ENCODE data around the gene DCAF7. TPM values are rescaled to one million over a fixed set of nuclear protein-coding genes. Genes with fewer than 3 reads are reported as not detected.

DCAF7 gene
- total and polyA plus RNA-seq, 4 donors: 13.2 to 24.0 (median 15.0) TPM

DNA sequence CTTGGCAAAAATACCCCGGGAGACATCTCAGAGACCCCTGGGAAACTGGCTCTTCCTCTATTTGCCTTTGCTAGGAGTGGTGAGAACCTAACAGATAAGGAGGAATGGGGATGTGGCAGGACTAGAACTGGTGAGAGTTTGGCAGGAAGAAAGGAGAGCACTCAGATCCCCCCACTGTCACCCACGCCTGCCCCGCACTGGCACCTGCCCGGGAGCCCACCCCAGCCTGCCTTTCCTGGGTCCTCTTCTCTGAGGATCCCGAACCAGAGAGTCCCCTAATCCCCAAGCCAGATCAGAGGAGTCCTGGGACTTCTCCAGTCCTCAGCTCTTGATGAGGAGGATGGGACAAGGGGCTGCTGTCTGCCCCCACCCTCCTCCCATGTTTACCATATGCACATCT lies 23.4 kb upstream of the DCAF7 start (continued):
- TF ChIP-seq CTCF (IDR thresholded peaks at IDR 0.05; ENCODE audit: low read depth, low read length, missing input control) (no peak), RAD21 (IDR thresholded peaks at IDR 0.05) (no peak), RXRA (IDR thresholded peaks at IDR 0.05) (no peak), FOXA2 (IDR thresholded peaks at IDR 0.05) (no peak), TAF1 (conservative IDR thresholded peaks at IDR 0.05) (no peak), YY1 (IDR thresholded peaks at IDR 0.05) (no peak), FOXA1 (IDR thresholded peaks at IDR 0.05) (no peak)
- TF ChIP-seq, protein P1, sequence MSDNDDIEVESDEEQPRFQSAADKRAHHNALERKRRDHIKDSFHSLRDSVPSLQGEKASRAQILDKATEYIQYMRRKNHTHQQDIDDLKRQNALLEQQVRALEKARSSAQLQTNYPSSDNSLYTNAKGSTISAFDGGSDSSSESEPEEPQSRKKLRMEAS (IDR thresholded peaks at IDR 0.05): no peak

DNA sequence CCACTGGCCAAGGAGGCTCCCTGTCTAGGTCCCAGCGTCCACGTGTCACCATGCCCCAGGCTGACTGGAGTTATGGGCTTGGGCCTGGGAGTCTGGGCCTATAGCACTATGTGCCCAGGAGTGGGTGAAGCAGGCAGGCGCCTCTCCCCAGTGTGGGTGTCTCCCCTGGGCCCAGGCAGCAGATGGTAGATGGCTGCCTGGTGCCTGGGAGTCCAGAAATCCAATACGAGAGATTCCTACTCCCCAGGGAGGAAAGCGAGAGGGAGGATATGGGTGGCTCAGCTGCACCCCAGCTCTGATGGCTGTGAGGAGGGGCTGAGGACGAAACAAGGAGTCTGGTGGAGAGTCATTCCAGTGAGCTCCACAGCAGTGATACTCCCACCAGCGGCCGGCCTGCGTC lies 22.1 kb upstream of the DCAF7 start:
- no peak overlapping the region for H3K9ac ChIP-seq (ENCODE audit: low read depth in 1 of 2, low read length in 2 of 2)
- H3K9me3 ChIP-seq (ENCODE audit: control insufficient read depth in 4 of 4, low read length in 3 of 4): no peaks in the 10 kb centered on the region
- no peak overlapping the region for H3K27ac ChIP-seq (ENCODE audit: low read depth in 1 of 2, low read length in 2 of 2)
- H3K4me3 ChIP-seq (ENCODE audit: low read depth in 1 of 3, low read length in 3 of 3): no peak overlapping the region
- DNase-seq (ENCODE audit: low spot score): no peak
- TF ChIP-seq HNF4A (conservative IDR thresholded peaks at IDR 0.05) (no peak), RXRA (IDR thresholded peaks at IDR 0.05) (no peak), SP1 (IDR thresholded peaks at IDR 0.05) (no peak), HNF4G (IDR thresholded peaks at IDR 0.05) (no peak), GABPA (IDR thresholded peaks at IDR 0.05 in 1 of 2, conservative IDR thresholded peaks at IDR 0.05 in 1 of 2) (no peak), RAD21 (IDR thresholded peaks at IDR 0.05) (no peak), JUND (IDR thresholded peaks at IDR 0.05) (no peak), EGR1 (IDR thresholded peaks at IDR 0.05; ENCODE audit: low read depth in 2 of 2) (no peak), ZBTB33 (IDR thresholded peaks at IDR 0.05) (no peak), CTCF (IDR thresholded peaks at IDR 0.05; ENCODE audit: low read depth, low read length, missing input control) (no peak), FOXA2 (IDR thresholded peaks at IDR 0.05) (no peak), YY1 (IDR thresholded peaks at IDR 0.05) (no peak), FOXA1 (IDR thresholded peaks at IDR 0.05) (no peak), TAF1 (conservative IDR thresholded peaks at IDR 0.05) (no peak), NR2F2 (IDR thresholded peaks at IDR 0.05) (no peak)
- TF ChIP-seq, protein P2, sequence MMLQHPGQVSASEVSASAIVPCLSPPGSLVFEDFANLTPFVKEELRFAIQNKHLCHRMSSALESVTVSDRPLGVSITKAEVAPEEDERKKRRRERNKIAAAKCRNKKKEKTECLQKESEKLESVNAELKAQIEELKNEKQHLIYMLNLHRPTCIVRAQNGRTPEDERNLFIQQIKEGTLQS (IDR thresholded peaks at IDR 0.05): no peak
- TF ChIP-seq, protein P3, sequence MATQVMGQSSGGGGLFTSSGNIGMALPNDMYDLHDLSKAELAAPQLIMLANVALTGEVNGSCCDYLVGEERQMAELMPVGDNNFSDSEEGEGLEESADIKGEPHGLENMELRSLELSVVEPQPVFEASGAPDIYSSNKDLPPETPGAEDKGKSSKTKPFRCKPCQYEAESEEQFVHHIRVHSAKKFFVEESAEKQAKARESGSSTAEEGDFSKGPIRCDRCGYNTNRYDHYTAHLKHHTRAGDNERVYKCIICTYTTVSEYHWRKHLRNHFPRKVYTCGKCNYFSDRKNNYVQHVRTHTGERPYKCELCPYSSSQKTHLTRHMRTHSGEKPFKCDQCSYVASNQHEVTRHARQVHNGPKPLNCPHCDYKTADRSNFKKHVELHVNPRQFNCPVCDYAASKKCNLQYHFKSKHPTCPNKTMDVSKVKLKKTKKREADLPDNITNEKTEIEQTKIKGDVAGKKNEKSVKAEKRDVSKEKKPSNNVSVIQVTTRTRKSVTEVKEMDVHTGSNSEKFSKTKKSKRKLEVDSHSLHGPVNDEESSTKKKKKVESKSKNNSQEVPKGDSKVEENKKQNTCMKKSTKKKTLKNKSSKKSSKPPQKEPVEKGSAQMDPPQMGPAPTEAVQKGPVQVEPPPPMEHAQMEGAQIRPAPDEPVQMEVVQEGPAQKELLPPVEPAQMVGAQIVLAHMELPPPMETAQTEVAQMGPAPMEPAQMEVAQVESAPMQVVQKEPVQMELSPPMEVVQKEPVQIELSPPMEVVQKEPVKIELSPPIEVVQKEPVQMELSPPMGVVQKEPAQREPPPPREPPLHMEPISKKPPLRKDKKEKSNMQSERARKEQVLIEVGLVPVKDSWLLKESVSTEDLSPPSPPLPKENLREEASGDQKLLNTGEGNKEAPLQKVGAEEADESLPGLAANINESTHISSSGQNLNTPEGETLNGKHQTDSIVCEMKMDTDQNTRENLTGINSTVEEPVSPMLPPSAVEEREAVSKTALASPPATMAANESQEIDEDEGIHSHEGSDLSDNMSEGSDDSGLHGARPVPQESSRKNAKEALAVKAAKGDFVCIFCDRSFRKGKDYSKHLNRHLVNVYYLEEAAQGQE (IDR thresholded peaks at IDR 0.05): no peak
- TF ChIP-seq, protein P1 (IDR thresholded peaks at IDR 0.05): no peak
- H3K4me1 ChIP-seq (ENCODE audit: control insufficient read depth in 4 of 4, insufficient read depth in 4 of 4, low read length in 3 of 4): peaks cover 0 to 2% (median 0%) of the 10 kb centered on the region in 4 donors
- peaks cover 2 to 10% (median 6%) of the 10 kb centered on the region in 4 donors for H3K27me3 ChIP-seq (ENCODE audit: control insufficient read depth in 4 of 4, insufficient read depth in 4 of 4, low read length in 3 of 4)
- no peaks in the 10 kb centered on the region for H3K36me3 ChIP-seq (ENCODE audit: control insufficient read depth in 4 of 4, insufficient read depth in 3 of 4, low read depth in 1 of 4, low read length in 3 of 4)
- WGBS: 92% methylated on average over 9 of the region's 9 CpGs
